Measurements from ENCODE around the gene NFYC.

DNA sequence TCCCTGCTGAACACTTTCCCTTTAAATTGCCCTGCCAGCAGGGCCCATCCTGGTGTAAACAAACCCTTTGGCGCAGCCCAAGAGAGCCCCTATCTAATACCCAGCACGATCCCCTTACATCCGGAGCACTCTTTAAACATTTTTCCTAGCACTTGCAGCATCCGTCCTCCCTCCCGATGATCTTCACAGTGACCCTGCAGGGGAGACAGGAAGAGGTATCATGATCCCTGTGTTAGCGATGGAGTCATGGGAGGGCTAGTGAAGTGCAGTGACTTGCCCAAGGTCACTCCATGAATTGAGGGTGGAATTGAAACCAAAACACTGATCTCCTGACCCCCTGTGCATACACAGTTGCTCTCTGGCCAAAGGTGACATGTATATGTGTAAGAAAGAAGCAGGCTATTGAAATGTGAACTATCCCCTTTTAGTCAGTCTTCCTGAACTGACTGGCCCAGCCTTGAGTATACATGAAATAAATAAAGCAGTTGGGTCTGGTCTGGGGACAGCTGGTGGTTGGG, 82.3 kb downstream of the NFYC start:
- TF ChIP-seq CTCF (IDR thresholded peaks at IDR 0.05) (no peak), POLR2A (IDR thresholded peaks at IDR 0.05) (no peak)
